Karpas-422 (cell line): ENCODE results near the gene NLGN1. TPM values are rescaled to one million over a fixed set of nuclear protein-coding genes. Genes with fewer than 3 reads are reported as not detected.
A peak's percentile ranks its signal among the peaks of the same experiment; 100 is the strongest.

Experiments
- DNase-seq: peaks from one replicate; pipeline ENCODE4 v3.0.0-alpha.2; 2015
- H2AFZ ChIP-seq: fragments of 200-600 bp; sonication (generic); 2 replicates; pipeline ENCODE4 v1.6.1; 2014; ENCODE audit warnings: antibody characterized with exemption, low read length, mixed read lengths
- H3K27ac ChIP-seq: fragments of 200-600 bp; sonication (generic); 2 replicates; pipeline ENCODE4 v1.5.1; 2014; ENCODE audit warnings: mild to moderate bottlenecking, low read length, moderate library complexity
- H3K27me3 ChIP-seq: fragments of 200-600 bp; sonication (generic); 2 replicates; pipeline ENCODE4 v1.6.1; 2014; ENCODE audit warnings: low read length, mixed read lengths
- H3K36me3 ChIP-seq: fragments of 200-600 bp; sonication (generic); 2 replicates; pipeline ENCODE4 v1.6.1; 2014; ENCODE audit warnings: low read length, mixed read lengths; ENCODE audit not compliant: insufficient read depth
- H3K4me1 ChIP-seq: fragments of 200-600 bp; sonication (generic); 2 replicates; pipeline ENCODE4 v1.6.1; 2014; ENCODE audit warnings: mild to moderate bottlenecking, low read length, mixed read lengths
- H3K4me2 ChIP-seq: fragments of 200-600 bp; sonication (generic); 2 replicates; pipeline ENCODE4 v1.6.1; 2014; ENCODE audit warnings: low read length, low read depth, mild to moderate bottlenecking; ENCODE audit not compliant: poor library complexity, severe bottlenecking
- H3K4me3 ChIP-seq: fragments of 200-600 bp; sonication (generic); 2 replicates; pipeline ENCODE4 v1.5.1; 2014; ENCODE audit warnings: mild to moderate bottlenecking, antibody characterized with exemption, low read length, mixed read lengths
- H3K79me2 ChIP-seq: fragments of 200-600 bp; sonication (generic); 2 replicates; pipeline ENCODE4 v1.6.1; 2014; ENCODE audit warnings: mild to moderate bottlenecking, low read length, mixed read lengths
- H3K9ac ChIP-seq: fragments of 200-600 bp; sonication (generic); 2 replicates; pipeline ENCODE4 v1.6.0; 2014; ENCODE audit warnings: low read length
- H3K9me2 ChIP-seq: fragments of 200-600 bp; sonication (generic), shearing (Covaris generic); replicated peaks from 2 replicates; pipeline ENCODE4 v1.6.0; 2014; ENCODE audit warnings: mild to moderate bottlenecking, low read length, moderate library complexity; ENCODE audit not compliant: insufficient read depth
- H3K9me3 ChIP-seq: fragments of 300-700, 200-600 bp; sonication (generic); 2 replicates; pipeline ENCODE4 v1.6.1; 2014; ENCODE audit warnings: low read length, mixed read lengths
- H4K20me1 ChIP-seq: fragments of 200-600 bp; sonication (generic); 2 replicates; pipeline ENCODE4 v1.6.1; 2014; ENCODE audit warnings: mild to moderate bottlenecking, antibody characterized with exemption, low read length, low read depth; ENCODE audit not compliant: insufficient read depth
- total RNA-seq: library from RNA; depleted of rRNA; stranded (reverse); fragments of >200 nt; shearing (Covaris generic); gene quantifications from 2 replicates; pipeline ENCODE4 v1.2.3, GENCODE V29; 2014; ENCODE audit warnings: low replicate concordance

The NLGN1 gene
- total RNA-seq, 1 experiment from 2014 or later = not detected

DNA sequence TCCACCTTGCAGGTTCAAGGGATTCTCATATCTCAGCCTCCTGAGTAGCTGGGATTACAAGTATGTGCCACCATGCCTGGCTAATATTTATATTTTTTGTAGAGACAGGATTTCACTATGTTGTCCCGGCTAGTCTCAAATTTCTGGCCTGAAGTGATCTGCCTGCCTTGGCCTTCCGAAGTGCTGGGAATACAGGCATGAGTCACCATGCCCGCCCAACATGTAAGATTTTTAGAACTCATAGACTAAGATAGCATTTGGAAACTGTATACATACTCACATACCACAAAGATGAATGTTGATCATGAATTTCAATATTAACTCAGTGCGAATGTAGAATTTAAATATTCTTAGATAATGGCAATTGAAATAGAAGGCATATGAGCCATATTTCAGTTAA is 718.9 kb downstream of the NLGN1 start:
- Histone ChIP-seq H3K27me3 (no peaks in the 10 kb centered on the region), H4K20me1 (no peaks in the 10 kb centered on the region), H3K9ac (no peak overlapping the region), H2AFZ (no peak overlapping the region), H3K79me2 (no peaks in the 10 kb centered on the region), H3K4me1 (no peaks in the 10 kb centered on the region), H3K9me2 (no peaks in the 10 kb centered on the region), H3K27ac (no peak overlapping the region), H3K9me3 (peaks cover 10% of the 10 kb centered on the region), H3K36me3 (no peaks in the 10 kb centered on the region), H3K4me2 (no peak overlapping the region), H3K4me3 (no peak overlapping the region)
- DNase-seq = no peak

DNA sequence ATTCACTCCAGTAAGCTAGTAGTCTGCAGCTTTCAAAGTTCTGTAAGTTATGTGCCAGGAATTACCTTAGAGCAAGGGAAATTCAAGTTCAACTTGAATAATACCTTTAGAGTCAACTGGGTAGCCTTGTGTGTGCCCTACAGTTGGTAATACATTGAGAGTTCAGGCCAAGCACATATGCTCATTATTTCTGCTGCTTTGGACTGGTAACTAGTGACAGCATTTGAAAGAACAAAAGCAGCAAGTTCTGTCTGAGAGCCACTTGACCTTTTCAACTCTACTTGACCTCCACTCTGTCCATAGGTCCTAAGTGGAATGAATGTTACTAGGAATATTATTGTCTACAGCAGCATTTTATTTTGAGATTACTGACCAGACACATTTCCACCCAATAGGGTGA is 723.5 kb downstream of the NLGN1 start:
- no peaks in the 10 kb centered on the region for H3K79me2 ChIP-seq
- H3K4me3 ChIP-seq = no peak overlapping the region
- peaks cover 18% of the 10 kb centered on the region for H3K9me3 ChIP-seq
- H3K4me2 ChIP-seq = no peak overlapping the region
- H2AFZ ChIP-seq = no peak overlapping the region
- H4K20me1 ChIP-seq = no peaks in the 10 kb centered on the region
- no peaks in the 10 kb centered on the region for H3K27me3 ChIP-seq
- no peaks in the 10 kb centered on the region for H3K36me3 ChIP-seq
- no peaks in the 10 kb centered on the region for H3K9me2 ChIP-seq
- no peak overlapping the region for H3K27ac ChIP-seq
- H3K9ac ChIP-seq = no peak overlapping the region
- H3K4me1 ChIP-seq = no peaks in the 10 kb centered on the region
- DNase-seq = no peak

DNA sequence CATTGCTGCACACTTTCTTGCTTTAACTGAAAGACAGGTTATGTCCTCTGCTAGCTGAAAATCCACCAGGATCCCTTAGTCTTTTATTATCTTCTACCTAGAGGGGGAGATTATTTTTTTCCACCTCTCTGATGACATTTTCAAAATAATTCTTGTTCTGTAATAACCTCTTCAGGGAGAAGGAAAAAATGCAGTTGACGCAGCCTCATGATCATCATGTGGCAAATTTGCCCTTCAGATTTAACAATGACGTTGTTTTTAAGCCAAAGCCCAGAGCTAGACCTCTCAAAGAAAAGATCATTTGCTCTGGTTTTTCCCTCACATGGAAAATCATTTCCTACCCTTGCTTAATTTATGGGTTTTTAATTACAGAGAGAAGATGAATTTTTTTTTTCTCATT is 724.9 kb downstream of the NLGN1 start:
- peaks cover 15% of the 10 kb centered on the region for H3K9me3 ChIP-seq
- no peaks in the 10 kb centered on the region for H3K9me2 ChIP-seq
- no peak overlapping the region for H2AFZ ChIP-seq
- H3K9ac ChIP-seq = no peak overlapping the region
- no peaks in the 10 kb centered on the region for H3K27me3 ChIP-seq
- H3K27ac ChIP-seq = no peak overlapping the region
- H3K4me3 ChIP-seq = no peak overlapping the region
- no peak for DNase-seq
- H3K4me1 ChIP-seq = no peaks in the 10 kb centered on the region
- H4K20me1 ChIP-seq = no peaks in the 10 kb centered on the region
- H3K36me3 ChIP-seq = no peaks in the 10 kb centered on the region
- H3K4me2 ChIP-seq = no peak overlapping the region
- no peaks in the 10 kb centered on the region for H3K79me2 ChIP-seq

DNA sequence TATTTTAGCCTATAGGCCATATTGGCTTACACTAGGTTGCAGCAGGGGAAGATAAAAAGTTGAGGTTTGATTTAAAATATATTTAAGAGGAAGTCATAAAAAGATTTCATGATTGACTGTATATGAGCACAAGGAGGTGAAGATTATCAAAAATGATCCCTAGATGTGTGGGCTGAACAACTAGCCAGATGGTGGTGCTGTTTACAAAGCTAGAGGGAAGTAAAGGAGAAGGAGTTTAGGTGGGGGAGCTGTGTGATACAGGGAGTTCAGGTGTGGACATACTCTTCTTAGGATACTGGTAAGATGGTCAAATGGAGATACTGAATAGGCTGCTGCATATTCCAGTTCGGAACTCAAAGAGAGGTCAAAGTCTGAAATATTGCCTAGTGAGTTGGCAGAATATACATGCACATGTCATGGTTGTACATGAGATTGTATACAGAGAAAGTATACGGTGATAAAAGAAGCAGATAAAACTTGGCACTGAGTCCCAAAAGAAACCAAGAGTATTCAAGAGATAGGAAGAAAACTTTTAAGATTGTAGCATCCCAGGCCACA is 727.8 kb downstream of the NLGN1 start:
- Histone ChIP-seq H3K4me1 (no peaks in the 10 kb centered on the region), H3K36me3 (no peaks in the 10 kb centered on the region), H3K27ac (no peak overlapping the region), H2AFZ (no peak overlapping the region), H3K9ac (no peak overlapping the region), H3K9me3 (peaks cover 12% of the 10 kb centered on the region; the same call in 1 of the 2 replicates), H4K20me1 (no peaks in the 10 kb centered on the region), H3K79me2 (no peaks in the 10 kb centered on the region), H3K4me2 (no peak overlapping the region), H3K4me3 (no peak overlapping the region), H3K27me3 (no peaks in the 10 kb centered on the region), H3K9me2 (no peaks in the 10 kb centered on the region)
- DNase-seq = peak; percentile 43

DNA sequence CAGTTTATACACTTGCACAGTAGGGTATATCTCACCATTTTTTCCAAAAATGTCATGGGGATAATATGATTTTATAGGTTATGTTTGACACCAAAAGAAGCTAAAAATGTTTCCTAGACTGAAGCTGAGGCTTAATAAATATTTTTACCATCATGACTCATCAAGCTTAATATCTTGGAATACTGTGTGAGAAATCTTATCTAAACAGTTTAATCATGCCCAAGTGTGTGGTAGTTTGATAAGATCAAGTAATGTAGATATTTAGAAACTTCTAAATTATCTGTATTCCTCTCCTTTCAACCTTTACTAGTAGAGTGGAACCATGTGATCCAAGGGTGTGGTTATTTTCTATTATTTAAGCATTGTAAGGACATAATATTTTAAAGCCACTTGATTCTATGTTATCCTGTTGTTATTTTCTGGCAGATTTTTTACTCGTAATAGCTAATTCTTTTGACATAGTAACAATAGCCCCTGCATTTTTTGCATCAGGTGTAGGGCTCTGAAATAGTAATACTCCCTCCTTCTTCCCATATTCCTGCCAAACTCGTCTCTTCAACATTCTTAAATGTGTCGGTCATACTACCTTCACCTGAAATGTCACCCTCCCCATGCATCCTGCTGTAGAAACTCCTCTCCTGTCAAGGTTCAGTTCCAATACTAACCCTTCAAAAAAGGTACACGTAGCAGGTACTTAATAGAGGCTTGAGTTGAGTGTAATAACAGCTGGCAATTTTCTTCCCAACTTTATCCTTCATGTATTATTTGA is 729.6 kb downstream of the NLGN1 start:
- H3K4me1 ChIP-seq = no peaks in the 10 kb centered on the region
- H3K9me3 ChIP-seq = peaks cover 6% of the 10 kb centered on the region; the same call in 1 of the 2 replicates

DNA sequence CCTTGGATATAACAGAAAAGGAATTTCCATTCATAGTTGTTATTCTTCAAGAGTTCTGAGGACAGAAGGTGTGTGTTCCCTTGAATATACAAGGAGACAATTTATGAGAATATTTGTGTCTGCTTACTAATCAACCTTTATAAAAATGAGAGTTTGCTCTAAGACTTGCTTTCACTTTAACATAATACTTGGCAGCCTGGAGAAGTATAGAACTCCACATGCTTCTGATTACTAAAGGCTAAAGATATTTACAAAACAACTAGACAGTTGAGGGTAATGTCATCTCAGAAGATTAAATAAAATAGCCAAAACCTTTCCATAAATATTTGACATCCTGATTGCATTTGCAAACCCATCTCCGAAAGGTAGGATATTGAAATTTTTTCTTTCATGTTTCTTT is 734.5 kb downstream of the NLGN1 start:
- no peak overlapping the region for H3K9ac ChIP-seq
- H3K79me2 ChIP-seq = no peaks in the 10 kb centered on the region
- no peaks in the 10 kb centered on the region for H3K9me3 ChIP-seq
- H4K20me1 ChIP-seq = no peaks in the 10 kb centered on the region
- DNase-seq = no peak
- no peaks in the 10 kb centered on the region for H3K9me2 ChIP-seq
- no peaks in the 10 kb centered on the region for H3K27me3 ChIP-seq
- no peaks in the 10 kb centered on the region for H3K4me1 ChIP-seq
- H3K4me3 ChIP-seq = no peak overlapping the region
- H2AFZ ChIP-seq = no peak overlapping the region
- H3K4me2 ChIP-seq = no peak overlapping the region
- H3K27ac ChIP-seq = no peak overlapping the region
- H3K36me3 ChIP-seq = no peaks in the 10 kb centered on the region

More for the DNA sequence above, 729.6 kb downstream of the NLGN1 start:
- Histone ChIP-seq H3K36me3 (no peaks in the 10 kb centered on the region), H3K4me3 (no peak overlapping the region), H2AFZ (no peak overlapping the region), H3K79me2 (no peaks in the 10 kb centered on the region), H3K27ac (no peak overlapping the region), H3K9me2 (no peaks in the 10 kb centered on the region), H4K20me1 (no peaks in the 10 kb centered on the region), H3K4me2 (no peak overlapping the region), H3K27me3 (no peaks in the 10 kb centered on the region), H3K9ac (no peak overlapping the region)
- no peak for DNase-seq

DNA sequence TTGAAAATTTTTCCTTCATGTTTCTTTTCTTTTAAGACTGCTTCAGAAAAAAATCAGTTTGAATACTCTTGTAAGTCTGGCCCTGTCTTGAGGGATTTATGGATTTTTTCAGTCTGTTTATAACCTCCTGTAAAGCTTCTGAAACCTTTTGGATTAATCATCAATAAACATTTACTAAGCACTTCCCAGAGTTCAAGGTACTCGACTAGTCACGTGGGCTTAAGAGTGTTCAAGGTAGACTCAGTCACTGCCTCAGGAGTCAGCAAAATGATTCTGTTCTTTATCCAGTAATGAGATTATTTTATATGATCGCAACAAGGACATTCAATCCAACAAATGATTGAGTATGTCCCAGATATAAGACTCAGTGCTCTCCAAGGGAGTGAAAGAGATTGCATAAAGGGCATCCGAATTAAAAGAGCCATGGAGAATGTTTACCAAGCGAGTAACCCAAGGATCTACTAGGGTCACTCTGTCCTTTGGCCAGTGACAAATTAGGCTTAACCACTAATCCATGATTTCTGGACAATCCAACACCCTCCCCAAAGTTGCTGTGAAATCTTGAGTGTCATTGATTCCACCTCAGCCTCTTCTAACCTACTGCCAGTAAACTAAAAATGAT is 735.0 kb downstream of the NLGN1 start:
- no peak overlapping the region for H2AFZ ChIP-seq
- no peaks in the 10 kb centered on the region for H3K79me2 ChIP-seq
- no peaks in the 10 kb centered on the region for H3K4me1 ChIP-seq
- H4K20me1 ChIP-seq = no peaks in the 10 kb centered on the region
- no peaks in the 10 kb centered on the region for H3K27me3 ChIP-seq
- H3K27ac ChIP-seq = no peak overlapping the region
- no peaks in the 10 kb centered on the region for H3K36me3 ChIP-seq
- no peak overlapping the region for H3K4me2 ChIP-seq
- peaks cover 2% of the 10 kb centered on the region; the same call in 1 of the 2 replicates for H3K9me3 ChIP-seq
- H3K4me3 ChIP-seq = no peak overlapping the region
- H3K9me2 ChIP-seq = no peaks in the 10 kb centered on the region
- H3K9ac ChIP-seq = no peak overlapping the region
- no peak for DNase-seq

DNA sequence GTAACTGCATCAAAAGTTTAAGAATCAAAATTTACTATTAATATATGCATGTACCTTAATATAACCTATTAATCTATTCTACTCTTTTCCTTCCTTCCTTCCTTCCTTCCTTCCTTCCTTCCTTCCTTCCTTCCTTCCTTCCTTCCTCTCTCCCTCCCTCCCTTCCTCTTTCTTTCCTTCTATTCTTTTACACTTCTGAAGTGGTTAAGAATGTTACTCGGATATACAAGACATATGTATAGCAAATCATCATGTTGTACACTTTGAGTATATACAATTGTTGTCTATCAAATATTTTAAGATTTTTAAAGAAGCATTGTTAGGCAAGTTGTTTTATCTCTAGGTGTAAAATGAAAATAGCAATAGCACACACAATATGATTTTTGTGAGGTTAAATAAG is 748.5 kb downstream of the NLGN1 start:
- H3K79me2 ChIP-seq = no peaks in the 10 kb centered on the region
- H4K20me1 ChIP-seq = no peaks in the 10 kb centered on the region
- H3K36me3 ChIP-seq = no peaks in the 10 kb centered on the region
- no peak for DNase-seq
- no peak overlapping the region for H3K27ac ChIP-seq
- no peaks in the 10 kb centered on the region for H3K4me1 ChIP-seq
- H3K9me3 ChIP-seq = peaks cover 12% of the 10 kb centered on the region; the same call in 1 of the 2 replicates
- no peak overlapping the region for H3K9ac ChIP-seq
- H3K4me2 ChIP-seq = no peak overlapping the region
- no peaks in the 10 kb centered on the region for H3K9me2 ChIP-seq
- no peak overlapping the region for H3K4me3 ChIP-seq
- H2AFZ ChIP-seq = no peak overlapping the region
- no peaks in the 10 kb centered on the region for H3K27me3 ChIP-seq
